GM18909 (cell line): ENCODE data around the gene PVALB.

ENCODE experiments used
- ATAC-seq: cut with Tn5 transposase; IDR thresholded peaks from one replicate; pipeline ENCODE4 v1.9.1; 2021; ENCODE audit warnings: mild to moderate bottlenecking; ENCODE audit not compliant: unreplicated experiment, poor library complexity

The PVALB gene, protein sequence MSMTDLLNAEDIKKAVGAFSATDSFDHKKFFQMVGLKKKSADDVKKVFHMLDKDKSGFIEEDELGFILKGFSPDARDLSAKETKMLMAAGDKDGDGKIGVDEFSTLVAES

DNA sequence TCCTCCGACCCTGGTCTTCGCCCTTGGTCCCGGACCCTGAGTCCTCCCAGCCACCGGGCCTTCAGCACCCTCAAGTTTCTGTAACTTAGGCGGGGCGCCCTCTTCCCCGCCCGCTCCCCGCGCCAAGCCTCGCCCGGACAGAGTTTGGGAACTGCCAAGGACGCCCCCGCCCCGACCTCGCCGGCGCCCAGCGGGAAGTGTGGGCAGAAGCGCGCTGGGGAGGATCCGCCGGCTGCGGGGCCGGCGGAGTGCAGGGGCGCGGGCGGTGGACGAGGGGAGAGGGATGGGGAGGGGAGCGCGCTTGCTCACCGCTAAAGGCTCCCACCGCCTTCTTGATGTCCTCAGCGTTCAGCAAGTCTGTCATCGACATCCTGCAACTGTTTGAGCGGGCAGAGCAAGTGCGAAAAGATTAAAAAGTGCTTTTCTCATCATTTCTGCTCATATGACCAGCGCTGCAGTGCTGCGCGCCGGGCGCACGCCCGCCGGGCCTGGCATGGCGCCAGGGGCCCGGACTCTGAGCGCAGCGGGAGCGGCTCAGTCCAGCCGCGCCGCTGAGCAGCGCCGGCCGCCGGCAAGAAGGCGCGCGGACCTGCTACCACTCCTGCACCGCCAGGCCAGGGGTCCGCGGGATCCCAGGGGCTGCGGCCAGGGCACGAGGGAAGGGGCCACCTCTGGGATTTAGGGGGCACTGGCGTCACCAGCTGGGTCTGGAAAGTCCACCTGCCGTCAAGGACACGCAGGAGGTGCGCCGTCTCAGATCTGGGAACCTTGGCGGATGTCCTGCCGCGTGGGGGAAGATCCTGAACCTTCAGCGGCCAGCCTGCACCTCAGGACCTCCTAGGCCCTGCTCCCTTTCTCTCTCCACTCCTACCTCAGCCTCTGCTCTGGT lies at the start of gene PVALB:
Gene PVALB, minus strand, starts transcription at position 400 of the 889 bp plus-strand sequence. Its CDS starts 30 bp downstream, at position 370.
- ATAC-seq: no peak

DNA sequence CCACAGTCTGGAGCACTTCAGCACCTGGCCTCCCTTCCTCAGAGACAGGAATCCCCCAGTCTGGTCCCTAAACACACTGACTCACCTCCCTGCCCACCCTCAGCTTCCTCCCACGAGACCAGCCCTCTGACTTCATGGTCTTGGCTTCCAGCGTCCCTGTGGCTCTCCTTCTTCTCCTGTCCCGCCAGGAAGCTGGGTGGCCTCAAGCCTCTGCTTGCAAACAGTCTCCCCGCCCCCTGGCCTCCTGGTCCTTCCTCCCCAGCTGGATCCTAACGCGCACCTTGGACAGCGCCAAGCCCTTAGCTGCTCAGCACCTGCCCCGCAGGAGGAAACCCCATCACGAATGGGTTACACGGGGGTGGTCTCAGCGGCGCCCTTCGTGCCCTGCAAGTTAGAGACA lies 48.5 kb upstream of the PVALB start:
- ATAC-seq: no peak

DNA sequence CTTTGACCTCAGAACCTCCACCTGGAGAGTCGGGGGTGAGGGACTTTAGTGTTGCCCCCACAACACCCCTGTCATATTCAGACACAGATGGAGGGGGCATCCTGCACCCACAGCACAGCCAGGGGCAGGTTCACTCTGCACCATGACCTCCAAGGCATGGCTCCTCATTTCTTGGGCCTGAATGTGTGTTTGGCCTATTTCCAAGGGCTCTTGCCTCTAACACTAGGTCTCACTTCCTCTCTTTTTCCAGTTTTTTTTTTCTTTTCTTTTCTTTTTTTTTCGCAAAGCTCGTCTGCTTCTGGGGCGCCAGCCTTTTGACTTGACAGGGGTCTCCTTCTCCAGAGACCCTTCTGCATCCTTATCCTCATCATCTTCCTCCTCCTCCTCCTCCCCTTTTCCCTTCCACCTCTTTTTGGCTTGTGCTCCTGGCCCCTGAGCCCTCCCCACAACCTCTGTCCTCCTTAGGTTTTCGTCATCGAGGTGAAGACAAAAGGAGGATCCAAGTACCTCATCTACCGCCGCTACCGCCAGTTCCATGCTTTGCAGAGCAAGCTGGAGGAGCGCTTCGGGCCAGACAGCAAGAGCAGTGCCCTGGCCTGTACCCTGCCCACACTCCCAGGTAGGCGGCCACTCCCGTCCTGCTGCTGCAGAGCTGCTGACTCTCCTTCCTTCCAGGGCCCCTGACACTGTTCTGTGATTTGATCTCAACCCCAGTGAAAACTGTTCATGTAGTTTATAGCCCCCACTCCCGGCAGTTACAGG lies 47.8 kb upstream of the PVALB start:
- no peak for ATAC-seq

DNA sequence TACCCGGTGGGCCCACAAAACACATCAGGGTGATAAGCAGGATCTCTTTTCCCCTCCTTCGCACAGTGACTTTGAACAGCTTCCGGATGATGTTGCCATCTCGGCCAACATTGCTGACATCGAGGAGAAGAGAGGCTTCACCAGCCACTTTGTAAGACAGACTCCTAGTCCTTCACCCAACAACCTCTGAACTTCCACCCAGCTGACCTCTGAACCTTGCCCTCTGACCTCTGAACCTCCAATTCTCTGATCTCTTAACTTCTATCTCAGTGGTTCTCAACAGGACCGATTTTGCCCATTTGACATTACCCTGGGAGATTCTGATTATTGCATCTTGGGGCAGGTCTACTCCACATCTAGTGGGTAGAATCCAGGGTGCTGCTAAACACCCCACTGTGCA lies 47.1 kb upstream of the PVALB start:
- no peak for ATAC-seq

DNA sequence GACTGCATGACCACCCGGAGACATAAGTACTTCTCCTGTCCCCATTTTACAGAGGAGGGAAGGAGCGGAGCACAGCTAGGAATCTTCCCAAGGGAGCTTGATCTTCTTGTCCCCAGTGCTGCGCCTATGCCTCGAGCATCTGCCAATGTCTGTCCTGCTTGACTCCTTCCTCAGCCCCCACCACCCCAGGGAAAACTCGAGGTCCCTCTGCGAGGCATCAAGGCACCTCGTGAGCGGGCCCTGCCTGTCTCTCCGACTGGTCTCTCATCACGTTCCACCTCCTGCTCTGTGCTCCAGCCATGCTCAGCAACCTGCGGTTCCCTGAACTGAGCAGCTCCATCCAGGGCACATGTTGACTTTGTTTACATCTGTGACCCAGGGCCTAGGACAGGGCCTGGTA lies 46.4 kb upstream of the PVALB start:
- no peak for ATAC-seq

DNA sequence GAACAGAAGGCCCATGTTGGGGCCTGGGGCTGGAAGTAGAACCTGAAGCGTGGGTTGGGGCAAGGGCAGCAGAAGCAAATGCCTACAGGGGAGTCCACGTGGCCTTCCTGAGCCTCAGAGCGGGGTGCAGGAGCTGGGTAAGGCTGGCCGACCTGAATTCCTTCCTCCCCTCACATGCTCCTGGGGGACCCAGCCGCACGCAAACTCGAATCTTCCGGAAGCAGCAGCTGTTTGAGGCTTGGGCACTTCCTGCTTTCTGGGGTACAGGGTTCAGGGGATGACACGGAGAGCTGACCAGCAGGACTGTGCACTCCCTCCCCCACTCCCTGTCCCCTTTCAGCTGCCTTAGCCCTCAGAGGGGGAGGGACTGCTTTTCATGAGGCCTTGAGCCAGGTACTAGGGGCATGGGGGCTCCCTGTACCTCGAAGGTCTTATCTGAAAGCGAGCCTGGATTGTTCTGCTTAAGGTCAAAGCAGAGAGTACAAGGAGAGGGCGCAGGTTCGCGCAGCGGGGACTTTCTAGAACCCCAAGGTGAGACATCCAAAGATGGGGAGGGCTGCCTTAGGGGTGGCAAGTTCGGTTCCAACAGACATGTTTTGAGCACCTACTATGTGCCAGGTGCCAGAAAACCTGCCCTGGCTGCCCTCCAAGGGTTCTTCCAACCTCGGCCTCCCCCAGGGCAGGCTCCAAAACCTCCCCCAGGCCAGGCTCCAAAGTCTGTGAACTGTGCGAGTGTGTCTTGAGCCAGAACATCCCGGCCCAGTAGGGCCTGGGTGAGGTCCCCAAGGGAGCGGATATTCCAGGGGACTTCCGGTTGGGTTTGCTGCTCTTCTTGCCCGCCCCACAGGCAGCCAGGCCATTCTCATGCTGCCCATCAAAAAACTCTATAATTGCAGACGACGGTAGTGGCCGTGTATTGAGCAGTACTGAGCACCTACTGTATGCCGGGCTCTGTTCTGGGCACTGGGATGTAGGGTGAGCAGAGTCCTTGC lies 45.7 kb upstream of the PVALB start:
- no peak for ATAC-seq

DNA sequence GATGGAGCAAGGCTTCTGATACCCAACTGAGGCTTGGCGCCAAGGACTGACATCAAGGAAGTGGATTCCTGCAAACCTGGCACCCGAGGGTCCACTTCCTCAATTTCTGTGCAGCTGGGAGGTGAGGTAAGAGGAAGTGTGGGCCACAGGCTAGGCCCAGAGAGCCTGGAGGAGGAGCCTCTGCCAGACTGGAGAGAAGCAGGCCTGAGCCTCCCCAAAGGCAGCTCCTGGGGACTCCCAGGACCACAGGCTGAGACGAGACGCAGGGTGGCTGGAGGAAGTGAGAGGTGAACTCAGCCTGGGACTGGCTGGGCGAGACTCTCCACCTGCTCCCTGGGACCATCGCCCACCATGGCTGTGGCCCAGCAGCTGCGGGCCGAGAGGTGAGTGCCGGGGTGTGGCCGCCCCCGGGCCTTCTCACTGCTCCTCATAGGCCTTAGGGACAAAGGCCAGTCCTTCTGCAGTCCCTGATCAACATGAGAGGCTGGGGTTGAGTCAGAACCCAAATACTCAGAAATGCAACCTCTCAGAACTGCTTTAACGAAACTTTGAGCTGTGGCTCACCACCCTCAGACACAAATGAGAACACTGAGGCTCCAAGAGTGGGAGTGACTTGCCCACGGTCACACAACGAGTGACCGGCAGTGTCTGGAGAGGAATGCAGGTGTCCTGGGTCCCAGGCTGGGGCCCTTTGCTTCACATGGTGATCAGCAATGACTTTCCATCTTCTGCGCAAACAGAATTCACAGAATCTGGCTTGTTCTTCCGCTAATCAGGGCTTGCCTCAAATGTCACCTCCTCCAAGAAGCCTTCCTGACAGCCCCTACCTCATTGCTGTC lies 44.2 kb upstream of the PVALB start, which contains the start of gene NCF4:
Gene NCF4, plus strand, starts transcription at position 186 of the 839 bp plus-strand sequence. Its CDS starts 166 bp downstream, at position 352.
- peak; percentile 61 for ATAC-seq

DNA sequence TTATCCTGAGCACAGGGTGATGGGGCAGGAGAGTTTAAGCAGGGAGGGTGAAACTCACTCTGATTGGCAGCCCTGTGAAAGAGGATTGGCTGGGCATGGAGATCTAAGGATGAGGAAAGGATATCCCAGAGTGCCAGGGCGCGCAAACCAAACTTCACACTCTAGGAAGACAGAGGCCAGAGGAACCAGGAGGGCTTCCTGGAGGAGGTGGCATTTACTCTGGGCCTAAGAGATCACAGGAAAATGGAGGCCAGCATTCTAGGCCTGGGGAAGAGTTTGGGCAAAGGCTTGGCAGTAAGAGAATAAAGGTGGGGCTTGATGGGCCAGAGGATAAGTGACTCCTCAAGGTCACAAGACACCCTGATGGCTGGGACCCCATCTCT lies 43.6 kb upstream of the PVALB start:
- no peak for ATAC-seq

DNA sequence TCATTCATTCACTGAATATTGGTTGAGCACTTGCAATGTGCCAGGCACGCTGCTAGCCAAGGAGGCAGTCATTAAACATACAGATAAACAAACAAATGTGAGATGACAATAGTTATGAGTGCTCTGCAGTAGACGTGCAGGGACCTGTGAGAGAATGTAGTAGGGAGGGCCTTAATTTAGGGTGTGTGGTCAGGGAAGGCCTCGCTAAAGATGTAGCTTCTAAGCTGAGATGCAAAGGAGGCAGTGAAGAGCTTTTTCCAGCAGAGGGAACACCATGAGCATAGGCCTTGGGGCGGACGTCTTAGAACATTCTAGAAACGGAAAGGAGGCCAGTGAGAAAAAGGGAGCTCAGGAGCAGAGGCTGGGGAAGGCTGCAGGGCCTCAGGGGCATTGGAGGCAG lies 43.2 kb upstream of the PVALB start:
- no peak for ATAC-seq

DNA sequence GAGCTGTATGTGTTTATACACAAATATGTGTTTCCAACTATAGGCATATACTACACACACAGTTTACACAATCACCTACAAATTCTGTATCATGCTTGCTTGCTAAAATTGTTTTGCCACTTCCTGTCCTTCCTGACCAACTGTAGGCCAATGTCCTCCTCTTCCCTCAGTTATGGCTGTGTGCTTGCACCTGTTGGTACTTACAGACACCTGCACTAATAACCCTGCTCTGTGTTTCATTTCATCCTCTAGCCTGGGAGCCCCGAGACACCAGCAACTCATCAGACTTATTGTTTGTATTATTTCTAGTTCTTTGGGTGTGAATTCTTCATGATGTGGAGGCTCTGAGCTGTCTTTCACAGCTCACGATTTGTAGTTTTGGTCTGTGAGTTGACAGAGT lies 42.1 kb upstream of the PVALB start:
- no peak for ATAC-seq

DNA sequence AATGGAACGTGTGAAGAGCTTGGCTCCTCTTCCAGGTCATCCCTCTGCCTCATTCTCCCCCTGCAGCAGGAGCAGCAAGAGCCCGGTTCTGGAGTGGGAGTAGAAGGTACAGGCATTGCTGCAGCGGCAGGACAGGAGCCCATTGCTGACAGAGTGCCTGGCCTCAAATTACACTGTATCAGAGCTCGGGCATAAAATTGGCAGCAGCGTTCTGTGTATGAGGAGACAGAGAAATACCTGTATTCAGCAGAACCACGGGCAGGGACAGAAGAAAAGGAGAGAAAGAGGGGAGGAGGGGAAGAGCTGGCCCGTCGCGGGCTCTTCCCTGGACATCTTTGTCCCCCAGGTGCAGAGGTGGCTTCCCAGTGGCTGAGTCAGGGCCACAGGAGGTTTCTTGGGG lies 41.3 kb upstream of the PVALB start:
- ATAC-seq: no peak

DNA sequence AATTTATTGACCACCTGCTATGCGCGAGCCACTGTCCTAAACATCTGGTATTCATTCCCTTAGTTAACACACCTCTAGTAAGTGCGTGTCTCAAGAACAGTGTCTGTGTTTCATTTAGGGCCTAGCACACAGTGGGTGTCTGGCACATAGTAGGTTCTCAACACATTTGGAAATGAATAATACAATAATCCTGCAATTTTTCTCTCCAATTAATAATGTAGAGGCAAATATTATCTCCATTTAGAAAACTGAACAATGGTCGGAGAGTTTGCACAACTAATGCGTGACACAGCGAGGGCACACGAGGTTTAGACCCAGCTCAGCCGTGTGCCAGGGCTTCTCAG lies 39.9 kb upstream of the PVALB start:
- no peak for ATAC-seq

DNA sequence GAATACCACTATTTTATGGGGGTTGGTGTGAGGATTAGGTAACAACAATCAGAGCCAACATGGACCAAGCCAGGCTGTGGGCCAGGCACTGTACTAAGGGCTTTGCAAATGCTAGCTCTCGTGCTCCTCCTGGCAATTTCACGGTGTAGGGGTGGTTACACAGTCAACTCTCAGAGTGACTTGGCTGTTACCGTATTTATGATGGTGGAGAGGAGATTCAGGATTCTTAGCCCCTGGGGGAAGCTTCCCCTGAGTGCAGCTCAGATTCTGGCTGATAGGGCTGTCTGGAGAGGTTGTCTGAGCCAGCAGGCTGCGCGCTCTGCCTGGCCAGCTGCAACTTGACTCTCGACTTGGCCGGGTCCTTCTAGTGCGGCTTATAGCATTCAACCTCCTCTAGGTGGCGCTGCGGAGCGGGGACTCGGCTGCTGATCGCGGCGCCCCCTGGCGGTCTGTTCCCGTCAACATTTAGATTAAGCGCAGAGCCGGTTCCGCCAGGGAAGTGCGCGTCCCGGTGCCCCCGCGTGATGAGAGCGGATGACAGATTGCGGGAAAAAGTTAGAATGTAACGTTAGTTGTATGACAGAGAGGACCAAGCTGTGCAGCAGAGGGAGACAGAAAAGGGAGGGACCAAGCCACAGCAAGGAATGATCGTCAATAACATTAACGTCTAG lies 39.4 kb upstream of the PVALB start:
- peak; percentile 44 for ATAC-seq

DNA sequence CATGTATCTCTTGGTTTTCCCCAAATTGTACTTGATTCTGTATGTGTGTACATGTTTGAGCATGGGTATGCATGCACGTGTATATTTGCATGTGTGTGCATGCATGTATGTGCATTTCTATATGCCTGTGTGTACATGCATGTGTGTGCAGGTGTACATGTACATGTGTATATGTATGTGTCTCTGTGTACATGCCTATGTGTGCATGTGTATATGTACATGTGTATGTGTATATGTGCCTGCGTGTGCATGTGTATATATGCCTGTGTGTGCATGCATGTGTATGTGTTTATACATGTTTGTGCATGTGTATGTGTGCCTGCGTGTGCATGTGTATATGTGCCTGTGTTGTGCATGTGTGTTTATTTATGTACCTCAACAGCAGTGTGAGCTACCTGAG lies 38.6 kb upstream of the PVALB start:
- no peak for ATAC-seq

DNA sequence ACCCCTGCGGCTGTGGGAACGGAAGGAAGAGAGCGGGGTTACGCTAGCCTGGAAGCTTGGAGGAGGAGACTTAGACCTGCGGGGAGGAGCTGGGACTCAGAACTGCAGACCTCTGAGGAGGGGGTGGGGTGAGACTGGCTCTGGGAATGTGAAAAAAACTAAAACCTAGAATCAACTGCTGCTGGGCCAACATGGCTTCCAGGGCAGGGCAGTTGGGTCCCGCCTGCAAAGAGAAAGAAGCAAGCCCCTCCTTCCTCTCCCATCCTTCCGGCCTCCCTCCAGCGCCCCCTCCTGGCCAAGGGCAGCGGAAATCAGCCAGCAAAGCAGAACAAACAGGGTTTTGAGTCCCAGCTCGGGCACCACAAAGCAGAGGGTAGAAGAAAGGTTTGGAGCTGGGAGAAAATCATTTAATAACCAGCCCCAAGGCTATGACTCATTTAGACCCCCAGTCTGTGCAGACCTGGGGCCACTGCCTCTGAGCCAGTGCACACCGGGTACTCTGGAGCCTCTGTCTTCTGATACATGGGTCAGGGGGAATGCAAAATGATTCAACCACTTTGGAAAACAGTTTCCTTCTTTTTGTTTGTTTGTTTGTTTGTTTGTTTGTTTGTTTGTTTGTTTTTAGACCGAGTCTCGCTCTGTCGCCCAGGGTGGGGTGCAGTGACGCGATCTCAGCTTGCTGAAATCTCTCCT lies 36.7 kb upstream of the PVALB start:
- ATAC-seq: no peak

DNA sequence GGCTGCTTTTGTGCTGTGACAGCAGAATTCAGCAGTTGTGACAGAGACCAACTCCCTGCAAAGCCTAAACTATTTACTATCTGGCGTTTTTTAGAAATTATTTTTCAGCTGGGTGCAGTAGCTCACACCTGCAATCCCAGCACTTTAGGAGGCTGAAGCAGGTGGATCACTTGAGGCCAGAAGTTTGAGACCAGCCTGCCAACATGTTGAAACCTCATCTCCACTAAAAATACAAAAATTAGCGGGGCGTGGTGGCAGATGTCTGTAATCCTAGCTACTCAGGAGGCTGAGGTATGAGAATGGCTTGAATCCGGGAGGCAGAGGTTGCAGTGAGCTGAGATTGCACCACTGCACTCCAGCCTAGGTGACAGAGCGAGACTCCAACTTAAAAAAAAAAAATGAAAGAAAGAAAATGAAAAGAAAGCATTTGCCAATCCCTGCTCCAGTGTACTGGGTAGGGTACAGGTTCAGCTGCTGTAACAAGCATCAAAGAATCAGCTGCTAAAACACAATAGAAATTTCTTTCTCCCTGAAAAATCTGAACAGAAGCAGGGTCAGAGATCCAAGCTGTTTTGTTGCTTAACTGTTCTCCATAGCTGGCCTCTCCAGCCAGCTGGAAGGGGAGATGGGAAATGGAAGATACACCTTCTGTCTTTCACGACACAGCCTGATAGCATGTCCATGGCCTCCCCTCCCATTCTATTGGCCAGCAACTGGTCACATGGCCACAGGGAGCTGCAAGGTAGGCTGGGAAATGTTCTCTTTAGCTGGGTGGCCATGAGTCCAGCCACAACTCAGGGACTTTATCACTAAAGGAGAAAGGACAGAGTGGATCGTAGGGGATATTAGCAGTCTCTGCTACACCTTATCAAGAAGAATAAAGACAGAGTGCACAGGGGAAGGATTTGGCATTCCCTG lies 35.5 kb upstream of the PVALB start:
- ATAC-seq: no peak

DNA sequence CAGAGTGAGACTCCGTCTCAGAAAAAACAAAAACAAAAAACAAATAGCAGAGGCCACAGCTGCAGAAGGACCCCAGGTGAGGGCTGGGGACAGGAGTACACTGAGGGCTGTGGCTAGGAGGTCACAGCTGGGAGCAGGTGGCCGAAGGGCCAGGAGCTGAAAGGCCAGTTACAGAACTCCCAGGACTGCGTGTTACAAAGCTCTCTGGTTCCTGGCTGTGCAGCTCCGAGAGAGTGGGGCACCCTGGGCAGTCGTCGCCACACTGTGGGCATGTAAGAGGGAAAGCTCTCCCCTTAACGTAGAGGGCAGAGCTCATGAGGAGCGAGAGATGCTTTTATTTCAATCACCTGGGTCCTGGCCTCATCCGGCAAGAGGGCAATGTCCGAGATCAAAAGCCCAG lies 33.8 kb upstream of the PVALB start:
- no peak for ATAC-seq
